GM12874 (cell line): Measurements from ENCODE around the gene MGAT3.

Experiments
- TF ChIP-seq, protein P1 (sequence below): IDR thresholded peaks from 2 replicates; pipeline ENCODE4 v1.5.1; 2011; ENCODE audit warnings: low read depth, mild to moderate bottlenecking, control low read depth, low read length, moderate library complexity; ENCODE audit not compliant: insufficient read depth

Gene MGAT3

DNA sequence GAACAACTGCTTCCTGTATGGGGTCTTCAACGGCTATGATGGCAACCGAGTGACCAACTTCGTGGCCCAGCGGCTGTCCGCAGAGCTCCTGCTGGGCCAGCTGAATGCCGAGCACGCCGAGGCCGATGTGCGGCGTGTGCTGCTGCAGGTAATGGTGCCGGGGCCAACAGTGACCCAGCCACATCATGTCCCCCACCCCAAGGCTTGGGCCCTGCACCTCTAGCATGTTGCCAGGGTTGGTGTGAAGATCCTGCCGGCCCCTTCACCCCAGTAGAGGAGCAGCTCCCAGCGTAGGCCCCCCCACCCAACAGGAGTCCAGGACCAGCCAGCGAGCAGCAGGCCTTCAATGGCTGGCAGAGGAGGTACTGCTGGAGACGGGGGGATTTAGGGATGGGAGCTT lies 41.3 kb upstream of the MGAT3 start:
- TF ChIP-seq, protein P1, sequence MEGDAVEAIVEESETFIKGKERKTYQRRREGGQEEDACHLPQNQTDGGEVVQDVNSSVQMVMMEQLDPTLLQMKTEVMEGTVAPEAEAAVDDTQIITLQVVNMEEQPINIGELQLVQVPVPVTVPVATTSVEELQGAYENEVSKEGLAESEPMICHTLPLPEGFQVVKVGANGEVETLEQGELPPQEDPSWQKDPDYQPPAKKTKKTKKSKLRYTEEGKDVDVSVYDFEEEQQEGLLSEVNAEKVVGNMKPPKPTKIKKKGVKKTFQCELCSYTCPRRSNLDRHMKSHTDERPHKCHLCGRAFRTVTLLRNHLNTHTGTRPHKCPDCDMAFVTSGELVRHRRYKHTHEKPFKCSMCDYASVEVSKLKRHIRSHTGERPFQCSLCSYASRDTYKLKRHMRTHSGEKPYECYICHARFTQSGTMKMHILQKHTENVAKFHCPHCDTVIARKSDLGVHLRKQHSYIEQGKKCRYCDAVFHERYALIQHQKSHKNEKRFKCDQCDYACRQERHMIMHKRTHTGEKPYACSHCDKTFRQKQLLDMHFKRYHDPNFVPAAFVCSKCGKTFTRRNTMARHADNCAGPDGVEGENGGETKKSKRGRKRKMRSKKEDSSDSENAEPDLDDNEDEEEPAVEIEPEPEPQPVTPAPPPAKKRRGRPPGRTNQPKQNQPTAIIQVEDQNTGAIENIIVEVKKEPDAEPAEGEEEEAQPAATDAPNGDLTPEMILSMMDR = no peak

DNA sequence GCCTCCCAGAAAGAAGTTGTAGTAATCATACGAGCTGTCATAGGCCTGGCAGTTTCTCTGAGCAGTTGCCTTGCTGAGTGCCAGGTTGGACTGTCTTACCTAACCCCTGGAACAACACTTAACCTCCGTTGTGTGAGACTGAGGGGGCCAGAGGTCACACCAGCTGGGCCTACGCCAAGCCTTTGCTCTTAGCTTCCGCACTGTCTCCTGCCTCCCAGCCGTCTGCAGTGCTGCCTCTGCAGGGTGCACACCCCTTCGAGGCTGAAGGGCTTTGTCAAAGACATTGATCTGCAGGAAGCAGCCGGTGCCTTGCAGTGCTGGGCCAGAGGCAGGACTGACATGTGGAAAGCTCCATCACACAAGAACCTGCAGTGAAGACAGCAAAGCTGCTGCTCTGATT lies 40.5 kb upstream of the MGAT3 start:
- TF ChIP-seq, protein P1 = no peak

DNA sequence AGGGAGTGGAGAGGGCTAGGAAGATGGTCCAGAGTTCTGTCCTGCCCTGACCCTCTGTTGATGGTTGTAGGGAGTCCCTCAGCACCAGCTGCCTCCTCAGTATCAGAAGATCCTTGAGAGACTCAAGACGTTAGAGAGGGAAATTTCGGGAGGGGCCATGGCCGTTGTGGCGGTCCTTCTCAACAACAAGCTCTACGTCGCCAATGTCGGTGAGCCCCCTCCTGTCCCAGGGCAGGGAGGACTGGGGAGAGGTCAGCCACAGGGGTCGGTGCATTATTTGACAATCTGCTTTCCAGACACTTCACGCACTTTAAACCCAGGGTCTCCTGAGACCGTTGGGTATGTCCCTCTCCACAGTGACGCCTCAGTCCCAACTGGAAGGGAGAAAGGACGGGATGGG lies 39.2 kb upstream of the MGAT3 start:
- TF ChIP-seq, protein P1 = no peak

DNA sequence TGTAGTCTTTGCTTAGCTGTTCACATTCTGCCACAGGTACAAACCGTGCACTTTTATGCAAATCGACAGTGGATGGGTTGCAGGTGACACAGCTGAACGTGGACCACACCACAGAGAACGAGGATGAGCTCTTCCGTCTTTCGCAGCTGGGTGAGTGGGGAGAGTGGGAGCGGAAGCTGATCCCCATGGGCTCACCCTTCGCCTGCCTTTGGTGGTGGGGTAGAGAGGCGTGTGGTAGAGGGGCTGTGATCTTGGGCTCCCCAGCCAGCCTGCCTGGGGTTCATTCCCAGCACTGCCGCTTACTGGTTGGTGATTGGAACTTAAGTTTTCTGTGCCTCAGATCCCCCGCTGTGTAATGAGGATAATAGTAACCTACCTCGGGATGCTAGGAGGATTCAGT lies 38.1 kb upstream of the MGAT3 start:
- TF ChIP-seq, protein P1 = no peak

DNA sequence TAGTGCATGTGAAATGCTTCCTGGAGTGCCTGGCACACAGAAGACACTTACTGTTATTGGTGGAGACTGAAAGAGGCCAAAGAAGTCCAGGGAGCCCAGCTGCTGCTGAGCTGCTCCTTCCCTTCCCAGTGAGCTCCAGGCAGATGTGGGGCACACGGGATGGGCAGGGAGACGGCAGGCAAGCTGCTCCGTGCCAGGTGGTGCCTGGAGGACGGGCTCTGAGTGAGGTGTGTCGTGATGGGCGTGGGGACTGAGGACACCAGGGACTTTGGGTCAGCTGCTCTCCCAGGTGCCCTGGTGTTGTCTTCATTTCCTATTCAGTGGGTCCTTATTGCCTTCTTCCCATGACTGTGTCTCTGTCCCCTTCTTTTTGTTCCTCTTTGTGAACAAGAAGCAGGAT lies 37.7 kb upstream of the MGAT3 start:
- TF ChIP-seq, protein P1 = no peak

DNA sequence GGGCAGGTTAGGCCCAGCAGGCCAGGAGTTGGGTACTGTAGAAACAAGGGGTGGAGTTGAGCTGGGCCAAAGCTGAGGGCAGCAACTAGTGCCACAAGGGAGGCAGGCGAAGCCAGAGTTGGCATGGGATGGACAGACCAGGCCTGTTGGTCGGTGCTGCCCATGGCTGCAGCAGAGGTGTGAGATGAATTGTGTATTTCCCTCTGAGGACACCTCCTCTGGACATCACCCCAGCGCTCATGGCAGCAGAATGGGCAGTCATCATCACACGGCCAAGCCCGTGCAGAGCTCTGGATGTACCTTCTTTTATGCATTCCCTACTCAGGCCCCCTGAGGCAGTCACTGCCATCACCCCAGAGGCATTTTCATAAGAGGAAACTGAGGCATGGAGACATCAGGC lies 36.9 kb upstream of the MGAT3 start:
- TF ChIP-seq, protein P1 = no peak

DNA sequence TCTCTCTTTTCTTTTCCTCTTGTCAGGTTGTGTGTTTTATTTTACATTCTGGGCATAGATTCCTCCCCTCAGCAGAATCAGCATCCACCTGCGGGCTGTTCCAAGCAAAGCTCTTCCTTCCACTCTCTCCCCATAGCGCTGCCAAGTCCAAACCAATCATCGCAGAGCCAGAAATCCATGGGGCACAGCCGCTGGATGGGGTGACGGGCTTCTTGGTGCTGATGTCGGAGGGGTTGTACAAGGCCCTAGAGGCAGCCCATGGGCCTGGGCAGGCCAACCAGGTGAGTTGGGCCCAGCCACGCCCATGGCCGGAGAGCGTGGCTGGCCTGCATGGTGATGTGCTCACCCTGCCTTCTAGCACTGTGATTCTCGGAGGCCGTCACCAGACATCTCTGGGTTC lies 35.1 kb upstream of the MGAT3 start:
- TF ChIP-seq, protein P1 = no peak

DNA sequence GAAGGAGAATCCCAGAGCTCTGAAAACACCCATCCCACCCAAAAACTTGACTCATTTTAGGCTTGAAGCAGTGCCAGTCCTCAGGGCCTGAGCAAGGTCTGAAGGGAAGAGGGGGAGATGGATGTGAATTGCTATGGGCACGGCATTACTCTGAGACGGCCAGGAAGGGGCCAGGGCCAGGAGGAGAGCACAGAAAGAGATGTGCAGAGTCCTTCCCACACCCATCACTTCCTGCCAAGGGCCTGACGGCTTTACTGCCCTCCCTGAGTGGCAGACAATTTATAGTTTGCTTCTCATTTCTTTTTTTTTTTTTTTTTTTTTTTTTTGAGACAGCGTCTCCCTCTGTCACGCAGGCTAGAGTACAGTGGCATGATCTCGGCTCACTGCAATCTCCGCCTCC lies 34.7 kb upstream of the MGAT3 start:
- TF ChIP-seq, protein P1 = no peak
